GM19351 (cell line): ENCODE results near the gene ACKR4.
"Not testable (repeated sequence)": the region's sequence is repeated elsewhere in the genome, so short reads cannot be mapped to it uniquely, and the experiment has no call there.

ENCODE experiments used
- ATAC-seq: cut with Tn5 transposase; IDR thresholded peaks from one replicate; pipeline ENCODE4 v1.9.1; 2021; ENCODE audit warnings: mild to moderate bottlenecking, moderate library complexity; ENCODE audit not compliant: unreplicated experiment

The ACKR4 gene

DNA sequence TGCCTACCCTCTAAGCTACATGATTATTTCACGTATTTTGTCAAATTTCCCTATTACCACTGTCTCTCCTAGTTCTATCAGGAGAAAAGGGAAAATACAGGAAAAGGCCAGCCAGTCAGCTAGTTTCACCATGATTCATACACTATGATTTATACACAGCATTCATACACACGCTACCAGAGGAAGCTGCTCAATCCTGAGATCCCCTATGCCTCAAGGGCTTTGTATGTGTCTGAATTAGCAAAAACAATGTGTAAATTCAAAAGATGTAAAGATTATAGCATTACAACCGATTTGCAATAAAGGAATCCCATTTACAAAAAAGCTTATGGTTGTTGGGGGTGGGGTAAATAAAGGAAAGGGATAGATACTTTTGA is 3.1 kb upstream of the ACKR4 start:
- ATAC-seq, result no peak

DNA sequence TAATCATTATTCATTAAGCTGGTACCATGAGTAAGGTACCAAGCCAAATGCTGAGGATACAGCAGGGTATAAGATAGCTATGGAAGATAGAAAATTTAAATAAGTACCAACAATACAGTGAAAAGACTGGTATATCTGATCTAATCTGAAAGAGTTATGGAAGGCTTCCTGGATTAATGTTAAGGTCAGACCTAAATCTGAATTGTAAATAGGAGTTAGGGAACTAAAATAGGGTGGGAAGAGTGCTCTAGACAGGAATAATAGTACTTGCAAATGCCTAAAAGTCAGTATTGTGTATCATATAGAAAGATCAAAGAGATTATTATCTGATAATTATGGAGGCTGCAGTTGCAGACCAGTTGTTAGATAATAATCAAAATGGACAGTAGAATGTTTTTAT is 2.6 kb upstream of the ACKR4 start:
- no peak for ATAC-seq

DNA sequence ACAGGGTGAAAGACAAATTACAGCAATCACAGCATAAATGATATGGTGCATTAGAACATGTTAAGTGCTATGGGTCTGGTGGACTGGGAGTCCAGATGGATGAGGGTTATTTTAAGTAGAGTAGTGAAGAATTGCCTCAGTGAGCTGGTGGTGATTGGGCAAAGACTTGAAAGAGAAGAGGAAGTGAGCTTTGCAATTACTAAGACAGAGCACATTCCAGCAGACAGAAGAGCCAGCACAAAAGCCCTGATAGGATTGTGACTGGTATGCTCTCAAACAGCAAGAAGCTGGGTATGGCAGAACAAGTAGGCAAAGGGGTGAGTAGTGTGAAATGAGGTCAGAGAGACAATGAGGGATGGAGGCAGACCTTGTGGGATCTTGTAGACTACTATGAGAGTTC is 2.1 kb upstream of the ACKR4 start:
- no peak for ATAC-seq

DNA sequence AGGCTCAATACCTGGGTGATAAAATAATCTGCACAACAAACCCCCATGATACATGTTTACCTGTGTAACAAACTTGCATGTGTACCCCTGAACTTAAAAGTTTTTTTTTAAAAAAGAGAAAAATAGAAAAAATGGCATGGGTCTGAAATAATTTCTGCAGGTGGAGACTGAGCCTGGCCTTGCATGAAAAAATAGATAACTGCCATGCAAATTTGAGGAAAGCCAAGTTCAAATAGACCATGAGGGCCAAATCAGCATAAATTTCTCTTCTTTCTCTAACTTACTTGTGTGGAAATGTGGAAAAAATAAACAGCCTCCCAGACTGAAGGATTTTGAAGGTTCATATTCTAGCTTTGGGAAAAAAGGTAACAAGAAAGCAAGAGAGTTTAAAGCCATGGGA is 744 bp upstream of the ACKR4 start:
- ATAC-seq, result no peak

DNA sequence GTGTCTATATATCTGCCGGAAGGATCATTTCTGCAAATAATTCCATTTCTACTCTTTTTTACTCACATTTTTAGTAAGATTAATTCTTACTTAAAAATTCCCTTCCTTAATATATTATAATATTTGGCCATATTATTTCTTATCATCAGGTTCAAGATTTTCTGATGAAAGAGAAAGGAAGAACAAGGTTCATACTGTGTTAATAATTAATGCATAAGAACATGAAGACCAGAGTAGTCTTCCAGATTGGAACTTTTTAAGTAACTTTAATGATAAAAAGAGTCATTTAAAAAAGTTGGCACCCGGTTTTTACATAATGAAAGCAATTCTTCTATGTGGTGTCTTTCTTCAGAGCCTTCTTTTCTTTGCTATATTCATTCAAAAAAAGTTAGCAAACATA is 590 bp downstream of the ACKR4 start:
- no peak for ATAC-seq

DNA sequence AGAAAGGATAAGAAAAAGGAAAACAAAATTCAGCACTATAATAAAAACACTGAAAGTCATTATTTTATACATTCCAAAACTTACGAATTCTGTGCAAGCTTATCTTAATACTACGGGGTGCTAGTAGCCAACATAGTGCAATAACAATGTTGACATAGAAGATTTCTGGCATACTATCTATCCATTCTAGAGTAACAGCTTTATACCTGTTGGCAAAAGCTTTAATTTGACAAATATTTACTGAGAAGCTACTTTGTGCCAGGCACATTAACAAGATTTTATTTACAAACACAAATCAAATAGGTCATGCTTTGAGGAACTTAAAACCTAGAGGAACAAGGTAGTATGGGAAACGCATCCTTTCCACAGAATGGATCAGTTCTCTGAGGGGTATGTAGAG is 1.1 kb downstream of the ACKR4 start:
- ATAC-seq, result no peak

DNA sequence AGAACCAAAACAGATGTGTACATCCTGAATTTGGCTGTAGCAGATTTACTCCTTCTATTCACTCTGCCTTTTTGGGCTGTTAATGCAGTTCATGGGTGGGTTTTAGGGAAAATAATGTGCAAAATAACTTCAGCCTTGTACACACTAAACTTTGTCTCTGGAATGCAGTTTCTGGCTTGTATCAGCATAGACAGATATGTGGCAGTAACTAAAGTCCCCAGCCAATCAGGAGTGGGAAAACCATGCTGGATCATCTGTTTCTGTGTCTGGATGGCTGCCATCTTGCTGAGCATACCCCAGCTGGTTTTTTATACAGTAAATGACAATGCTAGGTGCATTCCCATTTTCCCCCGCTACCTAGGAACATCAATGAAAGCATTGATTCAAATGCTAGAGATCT is 3.5 kb downstream of the ACKR4 start:
- ATAC-seq, result not testable (repeated sequence)

DNA sequence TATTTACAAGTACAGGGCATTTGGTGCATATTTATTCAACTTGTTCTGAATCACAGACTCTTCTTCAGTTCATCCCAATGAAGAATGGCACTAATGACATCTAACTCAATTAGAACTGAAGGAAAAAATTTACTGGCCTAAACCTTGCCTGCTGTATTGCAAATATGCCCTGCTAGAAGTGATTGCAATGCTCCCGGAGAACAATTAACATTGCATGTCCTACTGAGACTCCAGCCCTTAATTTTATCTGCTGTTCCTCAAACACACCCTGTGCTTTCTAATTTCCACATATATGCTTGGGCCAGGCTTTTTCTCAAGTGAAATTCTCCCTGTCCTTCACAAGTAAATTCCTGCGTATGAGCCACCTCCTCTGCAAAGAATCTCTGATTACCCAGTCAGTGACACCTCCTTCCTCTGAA is 8.3 kb downstream of the ACKR4 start:
- no peak for ATAC-seq

DNA sequence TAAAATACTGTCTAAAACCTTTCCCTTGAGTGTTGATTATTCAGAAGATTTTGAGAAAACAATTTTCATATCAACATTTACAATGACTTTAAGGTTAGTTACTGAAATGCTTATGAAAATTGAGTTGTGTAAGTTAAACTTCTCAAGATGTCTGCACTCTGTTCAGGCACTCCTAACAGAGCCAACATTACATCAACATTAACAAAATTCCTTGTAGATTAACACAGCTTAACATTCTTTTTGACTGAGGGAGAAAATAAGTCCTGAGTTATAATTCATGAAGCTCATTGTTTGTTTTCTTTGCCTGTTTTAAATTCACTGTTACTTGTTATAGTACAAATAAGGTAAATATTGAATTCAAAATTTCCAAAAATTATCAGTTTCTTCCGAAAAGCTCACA is 9.0 kb downstream of the ACKR4 start:
- no peak for ATAC-seq

DNA sequence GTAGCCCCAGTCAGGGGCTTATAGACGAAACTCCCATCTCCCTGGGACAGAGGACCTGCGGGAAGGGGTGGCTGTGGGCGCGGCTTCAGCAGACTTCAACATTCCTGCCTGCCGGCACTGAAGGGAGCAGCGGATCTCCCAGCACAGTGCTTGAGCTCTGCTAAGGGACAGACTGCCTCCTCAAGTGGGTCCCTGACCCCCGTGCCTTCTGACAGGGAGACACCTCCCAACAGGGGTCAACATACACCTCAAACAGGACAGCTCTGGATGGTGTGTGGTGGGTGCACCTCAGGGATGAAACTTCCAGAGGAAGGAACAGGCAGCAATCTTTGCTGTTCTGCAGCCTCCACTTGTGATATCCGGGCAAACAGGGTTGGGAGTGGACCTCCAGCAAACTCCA is 9.6 kb downstream of the ACKR4 start:
- ATAC-seq, result not testable (repeated sequence)

DNA sequence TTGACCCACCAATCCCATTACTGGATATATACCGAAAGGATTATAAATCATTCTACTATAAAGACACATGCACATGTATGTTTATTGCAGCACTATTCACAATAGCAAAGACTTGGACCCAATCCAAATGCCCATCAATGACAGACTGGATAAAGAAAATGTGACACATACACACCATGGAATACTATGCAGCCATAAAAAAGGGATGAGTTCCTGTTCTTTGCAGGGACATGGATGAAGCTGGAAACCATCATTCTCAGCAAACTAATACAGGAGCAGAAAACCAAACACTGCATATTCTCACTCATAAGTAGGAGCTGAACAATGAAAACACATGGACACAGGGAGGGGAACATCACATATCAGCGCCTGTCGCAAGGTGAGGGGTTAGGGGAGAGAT is 18.2 kb downstream of the ACKR4 start:
- not testable (repeated sequence) for ATAC-seq

DNA sequence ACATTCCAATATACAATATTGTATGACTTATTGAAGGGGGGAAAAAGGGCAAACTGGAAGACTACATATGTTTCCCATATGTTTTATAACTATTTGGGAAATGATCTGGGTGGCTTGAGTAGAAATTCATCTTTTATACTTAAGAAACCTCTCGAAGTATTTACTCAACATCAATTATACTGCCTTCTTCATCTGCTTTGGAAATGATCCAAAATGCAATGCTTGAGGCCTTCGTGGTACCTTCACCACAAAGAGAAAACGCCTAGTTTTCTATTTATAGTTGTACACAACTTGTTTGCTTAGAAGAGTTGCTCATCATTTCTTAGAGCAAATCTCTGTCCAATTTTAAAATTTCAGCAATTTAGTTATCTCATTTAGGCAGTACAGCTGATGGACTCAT is 18.8 kb downstream of the ACKR4 start:
- ATAC-seq, result no peak

DNA sequence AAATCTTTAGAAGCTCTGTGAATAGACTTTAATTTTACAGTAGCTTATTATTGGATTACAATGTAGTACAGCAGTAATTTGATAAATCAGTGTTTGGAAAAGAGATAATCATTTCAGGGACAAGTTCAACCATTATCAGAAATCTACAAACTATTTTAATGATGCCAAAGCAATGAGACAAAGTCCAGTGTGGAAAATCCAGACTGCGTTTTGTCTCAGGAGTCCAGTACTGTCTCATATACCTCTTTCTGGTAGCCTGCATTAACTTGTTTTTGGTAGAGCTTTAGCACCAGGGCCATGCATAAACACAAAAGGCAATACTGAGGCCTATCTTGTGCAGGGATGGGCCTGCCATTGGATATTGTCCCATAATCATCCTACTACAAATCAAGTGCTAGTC is 19.7 kb downstream of the ACKR4 start:
- ATAC-seq, result no peak

DNA sequence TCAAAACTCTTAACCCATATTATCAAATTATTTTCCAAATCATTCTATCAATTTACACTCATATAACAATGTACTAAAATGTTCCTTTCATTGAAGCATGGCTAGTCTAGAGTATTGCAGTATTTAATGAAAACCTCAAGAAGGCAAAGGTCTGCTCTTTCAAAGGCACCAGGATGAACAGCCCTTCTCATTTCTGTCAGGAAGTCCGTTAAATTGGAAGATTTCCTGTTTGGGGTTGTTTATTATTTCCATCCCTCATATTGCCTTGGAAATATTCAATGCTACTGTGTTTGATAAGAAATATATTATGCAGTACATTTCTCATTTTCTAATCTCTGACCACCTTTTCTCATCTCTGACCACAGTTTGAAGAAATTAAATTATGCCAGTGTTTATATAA is 25.1 kb downstream of the ACKR4 start:
- ATAC-seq, result no peak

DNA sequence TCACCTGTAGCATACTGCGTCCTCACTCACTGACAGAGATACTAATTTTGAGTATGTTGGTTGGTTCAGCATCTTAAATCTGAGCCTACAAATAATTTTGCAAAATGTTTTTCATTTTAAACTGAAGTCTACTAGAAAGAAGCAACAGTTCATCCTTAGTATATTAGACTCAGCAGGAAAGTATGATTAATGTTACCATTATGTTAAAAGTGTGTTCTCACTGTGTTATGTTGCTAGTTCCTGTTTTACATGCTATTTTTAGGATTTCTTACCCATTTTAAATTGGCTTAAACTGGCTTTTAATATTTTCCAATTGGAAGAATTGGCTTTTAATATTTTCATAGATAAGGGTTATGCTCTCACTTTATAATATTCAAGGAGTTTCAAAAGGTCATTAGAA is 25.7 kb downstream of the ACKR4 start:
- no peak for ATAC-seq

DNA sequence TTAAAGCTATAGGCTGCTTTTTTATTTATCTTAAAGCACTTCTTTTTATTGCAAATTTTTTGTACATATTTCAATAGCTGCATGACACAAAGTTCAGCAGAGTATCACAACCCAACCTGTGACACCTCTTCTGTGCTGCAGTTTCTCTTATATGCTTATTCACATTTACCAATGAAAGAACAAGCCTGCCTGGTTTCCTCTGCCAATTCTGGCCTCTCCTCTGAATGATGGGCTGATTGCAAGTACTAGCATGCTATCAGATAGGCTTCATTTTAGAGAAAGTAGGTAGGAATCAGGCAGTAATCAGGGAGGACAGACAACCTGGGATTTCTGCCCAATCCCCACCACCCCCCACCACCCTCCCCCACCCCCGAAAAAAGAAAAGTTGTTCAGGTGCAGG is 26.6 kb downstream of the ACKR4 start:
- ATAC-seq, result no peak

DNA sequence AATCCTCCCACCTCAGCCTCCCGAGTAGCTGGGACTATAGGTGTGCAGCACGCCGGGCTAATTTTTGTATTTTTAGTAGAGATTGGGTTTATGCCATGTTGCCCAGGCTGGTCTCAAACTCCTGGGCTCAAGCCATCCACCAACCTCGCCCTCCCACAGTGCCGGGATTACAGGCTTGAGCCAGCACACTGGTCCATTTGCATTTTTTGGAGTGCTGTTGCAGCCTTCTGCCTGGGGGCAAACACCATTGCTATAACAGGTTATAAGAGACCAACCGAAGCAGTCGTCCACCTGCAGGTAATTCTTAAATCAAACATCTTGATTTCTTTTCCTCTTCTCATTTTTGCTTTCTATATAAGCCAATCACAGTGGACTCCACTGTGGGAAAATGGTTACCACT is 27.7 kb downstream of the ACKR4 start:
- ATAC-seq, result no peak

DNA sequence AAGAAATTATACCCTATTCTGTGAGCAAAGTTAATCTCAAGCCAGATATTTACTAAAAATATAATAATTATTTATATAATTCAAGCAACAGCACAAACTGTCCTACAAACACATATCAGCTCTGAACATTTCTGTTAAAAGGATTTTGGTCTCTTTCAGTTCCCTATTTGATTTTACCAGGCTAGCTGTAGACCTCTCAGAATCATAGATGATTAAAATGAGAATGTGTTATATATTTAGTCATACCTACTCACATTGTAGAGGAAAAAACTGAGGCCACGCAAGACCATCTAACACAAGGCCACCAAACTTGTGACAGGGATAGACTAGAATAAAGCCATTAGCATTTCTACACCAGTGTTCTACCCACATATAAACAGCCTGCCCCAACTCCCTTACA is 28.5 kb downstream of the ACKR4 start:
- peak; percentile 91 for ATAC-seq

DNA sequence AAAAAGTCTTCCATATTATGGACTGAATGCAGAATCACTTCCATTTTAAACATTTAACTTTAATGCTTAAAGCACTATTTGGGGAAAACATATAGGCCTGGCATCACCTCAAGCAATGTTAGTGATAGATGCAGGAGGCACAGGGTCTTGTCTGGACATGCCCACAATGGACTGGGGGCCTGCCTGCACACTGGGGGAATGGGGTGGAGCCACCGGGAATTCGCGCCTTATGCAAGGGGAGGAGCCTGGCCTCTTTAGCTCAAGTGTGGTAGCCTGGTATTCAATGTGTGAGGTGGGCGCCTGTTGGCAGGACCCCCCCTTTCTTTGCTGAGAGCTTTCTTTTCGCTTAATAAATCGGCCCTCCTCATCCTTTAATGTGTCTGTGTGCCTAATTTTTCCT is 29.9 kb downstream of the ACKR4 start:
- no peak for ATAC-seq

DNA sequence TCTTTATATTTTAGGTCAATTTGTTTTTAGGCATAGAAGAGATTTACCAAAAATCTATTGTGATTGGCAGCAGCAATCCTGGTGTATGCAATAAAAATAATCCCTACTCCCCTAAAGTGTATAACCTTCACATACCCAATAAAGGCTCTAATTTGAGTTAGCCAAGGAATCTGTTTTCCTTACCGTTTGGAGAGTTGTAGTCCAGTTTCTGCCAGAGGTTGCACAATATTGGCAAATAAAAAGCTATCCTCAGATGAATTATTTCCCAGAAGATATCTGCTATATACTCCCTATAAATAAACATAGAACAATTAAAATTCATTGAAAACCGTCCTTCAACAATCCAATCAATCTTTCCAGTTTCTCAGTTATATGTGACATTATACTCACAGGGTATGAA is 31.1 kb downstream of the ACKR4 start:
- no peak for ATAC-seq

DNA sequence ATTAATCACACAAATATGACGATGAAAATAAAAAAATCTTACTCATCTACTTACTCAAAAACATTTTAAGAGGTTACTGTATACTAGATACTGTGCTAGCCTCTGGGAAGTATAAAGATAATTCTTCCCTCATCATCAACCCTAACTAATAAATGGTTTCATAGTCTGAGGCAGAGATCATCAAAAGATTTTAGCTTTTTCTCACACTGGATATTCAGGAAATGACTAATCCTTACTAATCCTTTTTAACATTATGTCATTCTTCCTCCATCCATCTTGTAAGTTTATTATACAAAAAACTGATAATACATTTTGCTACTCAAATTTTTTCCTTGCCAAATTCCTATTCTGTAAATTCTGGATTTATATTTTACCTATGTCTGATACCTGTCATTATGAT is 32.9 kb downstream of the ACKR4 start:
- no peak for ATAC-seq

DNA sequence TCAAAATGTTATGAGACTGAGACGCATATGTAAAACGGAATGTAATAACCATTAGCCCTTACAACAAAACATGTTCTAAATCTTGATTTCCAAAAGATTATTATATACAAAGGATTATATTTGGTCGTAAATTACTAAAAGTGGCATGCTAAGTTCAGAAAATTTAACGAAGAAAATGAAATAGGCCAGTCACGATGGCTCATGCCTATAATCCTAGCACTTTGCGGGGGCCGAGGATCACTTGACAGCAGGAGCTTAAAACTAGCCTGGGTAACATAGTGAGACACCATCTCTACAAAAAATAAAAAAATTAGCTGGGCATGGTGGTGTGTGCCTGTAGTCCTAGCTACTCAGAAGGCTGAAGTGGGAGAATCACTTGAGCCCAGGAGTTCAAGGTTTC is 33.5 kb downstream of the ACKR4 start:
- ATAC-seq, result no peak

DNA sequence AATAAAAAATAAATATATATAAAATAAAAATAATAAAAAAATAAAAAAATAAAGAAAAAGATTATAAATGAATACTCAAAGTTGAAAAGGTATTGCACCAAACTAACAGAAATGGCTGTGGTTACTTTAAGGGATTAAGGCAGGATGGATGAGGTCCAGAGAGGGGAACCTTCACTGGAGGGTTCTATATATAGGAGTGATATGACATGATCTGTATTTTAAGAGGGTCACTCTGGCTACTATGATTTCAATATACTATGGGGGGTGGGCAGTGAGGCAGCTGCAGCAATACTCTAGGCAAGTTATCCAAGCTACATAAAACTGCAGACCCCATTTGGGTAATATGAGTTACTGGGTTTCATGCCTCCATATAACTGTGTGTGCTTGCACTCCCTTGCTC is 38.0 kb downstream of the ACKR4 start:
- ATAC-seq, result no peak

DNA sequence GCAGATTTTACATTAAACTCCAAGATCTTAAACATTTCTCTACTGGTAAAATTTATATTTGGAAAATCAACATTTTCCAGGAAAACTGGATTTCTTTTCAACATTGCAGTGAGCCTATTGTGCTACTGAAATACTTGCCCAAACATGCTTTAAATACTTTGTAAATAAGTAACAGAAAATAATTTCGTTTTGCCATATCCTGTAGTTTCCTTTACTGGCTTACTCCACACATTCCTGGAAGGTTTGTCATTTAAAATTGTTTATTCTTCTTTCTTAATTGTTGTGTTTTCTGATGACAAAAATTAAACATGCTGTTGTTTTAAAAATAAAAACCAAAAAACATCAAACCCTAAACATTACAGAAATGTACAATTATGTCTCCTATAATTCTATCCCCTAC is 40.5 kb downstream of the ACKR4 start:
- ATAC-seq, result no peak
